Measurements from ENCODE around the gene TBC1D10A. TPM values are rescaled to one million over a fixed set of nuclear protein-coding genes. Genes with fewer than 3 reads are reported as not detected.

TBC1D10A gene
- total RNA-seq, 2 donors from 2014 or later, result 12.1 to 13.7 TPM

GRCh38 chr22:30249049-30250038, 77.4 kb downstream of the TBC1D10A start:
- no peak for DNase-seq
- H3K36me3 Mint-ChIP-seq (ENCODE audit: low read depth), result no peaks in the 10 kb centered on the region
- no peak overlapping the region for H3K4me3 Mint-ChIP-seq
- peaks cover 38% of the 10 kb centered on the region for H3K27me3 Mint-ChIP-seq (ENCODE audit: insufficient read depth)
- H3K4me1 ChIP-seq (ENCODE audit: control insufficient read depth, insufficient read depth, low read length), result no peaks in the 10 kb centered on the region
- no peaks in the 10 kb centered on the region for H3K9me3 Mint-ChIP-seq
- no peak for TF ChIP-seq CTCF (conservative IDR thresholded peaks at IDR 0.05)
- no peak overlapping the region for H3K27ac ChIP-seq (ENCODE audit: low read depth, low read length)
- H3K4me3 ChIP-seq (ENCODE audit: low read length), result no peak overlapping the region
- peaks cover 33% of the 10 kb centered on the region for H3K27me3 ChIP-seq (ENCODE audit: control insufficient read depth, insufficient read depth, low read length, poor library complexity, severe bottlenecking)
- H3K9ac ChIP-seq (ENCODE audit: extremely low read depth, low read length, poor library complexity, severe bottlenecking), result no peak overlapping the region
- WGBS, 2 experiments (ENCODE audit: insufficient coverage in 1 of 2, insufficient read length in 1 of 2), result 79 to 85% methylated on average over 15 to 27 of the region's 27 CpGs
- no peaks in the 10 kb centered on the region for H3K36me3 ChIP-seq (ENCODE audit: control insufficient read depth, insufficient read depth, low read length)
- H3K4me1 Mint-ChIP-seq, result peaks cover 10% of the 10 kb centered on the region
- no peaks in the 10 kb centered on the region for H3K9me3 ChIP-seq (ENCODE audit: control insufficient read depth, low read length)
- no peak overlapping the region for H3K27ac Mint-ChIP-seq

- Mint-ChIP-seq H3K9me3 (no peaks in the 10 kb centered on the region), H3K4me3 (no peak overlapping the region), H3K4me1 (peaks cover 10% of the 10 kb centered on the region), H3K27me3 (ENCODE audit: insufficient read depth) (peaks cover 41% of the 10 kb centered on the region), H3K27ac (no peak overlapping the region), H3K36me3 (ENCODE audit: low read depth) (no peaks in the 10 kb centered on the region)
- H3K4me1 ChIP-seq (ENCODE audit: control insufficient read depth, insufficient read depth, low read length), result no peaks in the 10 kb centered on the region
- no peaks in the 10 kb centered on the region for H3K36me3 ChIP-seq (ENCODE audit: control insufficient read depth, insufficient read depth, low read length)
- H3K9ac ChIP-seq (ENCODE audit: extremely low read depth, low read length, poor library complexity, severe bottlenecking), result no peak overlapping the region
- H3K9me3 ChIP-seq (ENCODE audit: control insufficient read depth, low read length), result no peaks in the 10 kb centered on the region
- 88 to 100% methylated on average over 4 to 6 of the region's 6 CpGs for WGBS, 2 experiments (ENCODE audit: insufficient coverage in 1 of 2, insufficient read length in 1 of 2)
- no peak for DNase-seq
- H3K4me3 ChIP-seq (ENCODE audit: low read length), result no peak overlapping the region
- TF ChIP-seq CTCF (conservative IDR thresholded peaks at IDR 0.05), result no peak
- no peak overlapping the region for H3K27ac ChIP-seq (ENCODE audit: low read depth, low read length)
- peaks cover 38% of the 10 kb centered on the region for H3K27me3 ChIP-seq (ENCODE audit: control insufficient read depth, insufficient read depth, low read length, poor library complexity, severe bottlenecking)
Observed at GRCh38 chr22:30248484-30248883, 78.3 kb downstream of the TBC1D10A start.

- Histone ChIP-seq H3K4me1 (ENCODE audit: control insufficient read depth, insufficient read depth, low read length) (no peaks in the 10 kb centered on the region), H3K9ac (ENCODE audit: extremely low read depth, low read length, poor library complexity, severe bottlenecking) (no peak overlapping the region), H3K27me3 (ENCODE audit: control insufficient read depth, insufficient read depth, low read length, poor library complexity, severe bottlenecking) (peaks cover 38% of the 10 kb centered on the region), H3K27ac (ENCODE audit: low read depth, low read length) (no peak overlapping the region), H3K4me3 (ENCODE audit: low read length) (no peak overlapping the region), H3K9me3 (ENCODE audit: control insufficient read depth, low read length) (no peaks in the 10 kb centered on the region), H3K36me3 (ENCODE audit: control insufficient read depth, insufficient read depth, low read length) (no peaks in the 10 kb centered on the region)
- 83 to 85% methylated on average over 7 to 12 of the region's 12 CpGs for WGBS, 2 experiments (ENCODE audit: insufficient coverage in 1 of 2, insufficient read length in 1 of 2)
- no peak overlapping the region for H3K4me3 Mint-ChIP-seq
- no peak for TF ChIP-seq CTCF (conservative IDR thresholded peaks at IDR 0.05)
- H3K27ac Mint-ChIP-seq, result no peak overlapping the region
- peaks cover 9% of the 10 kb centered on the region for H3K4me1 Mint-ChIP-seq
- no peaks in the 10 kb centered on the region for H3K9me3 Mint-ChIP-seq
- peaks cover 42% of the 10 kb centered on the region for H3K27me3 Mint-ChIP-seq (ENCODE audit: insufficient read depth)
- no peaks in the 10 kb centered on the region for H3K36me3 Mint-ChIP-seq (ENCODE audit: low read depth)
- DNase-seq, result no peak
Observed at GRCh38 chr22:30247974-30248373, 78.8 kb downstream of the TBC1D10A start.
